HepG2 (cell line): ENCODE measurements around the gene MMP24OS. TPM values are rescaled to one million over a fixed set of nuclear protein-coding genes. Genes with fewer than 3 reads are reported as not detected.

Experiments
- ATAC-seq: fragments of 200-7000 bp; cut with Tn5 transposase; 3 replicates; pipeline ENCODE4 v1.9.1; 2020; ENCODE audit warnings: mild to moderate bottlenecking, moderate library complexity
- BruUV-seq: library from RNA; stranded (reverse); fragments of 400-500 nt; replicated peaks from 2 replicates; lab custom pipeline; 2021; lab: Mats Ljungman, UMichigan
- CTCF ChIA-PET: fragments of 300-600 bp; formaldehyde crosslinking; extraction: SDS; loops from one replicate; lab custom pipeline; 2021; ENCODE audit warnings: low total read pairs, inconsistent platforms, low intra/inter-chr PET ratio; lab: Yijun Ruan, JAX
- POLR2A ChIA-PET: fragments of 350-600 bp; sonication (Branson Sonifier 250); formaldehyde crosslinking; loops from one replicate; lab custom pipeline; 2020; ENCODE audit warnings: antibody characterized with exemption, inconsistent platforms; lab: Yijun Ruan, JAX
- DNase-seq: peaks from one replicate; pipeline ENCODE4 v3.0.0-alpha.2; 2015; ENCODE audit warnings: low spot score
- FAIRE-seq: peaks from 3 replicates; lab custom pipeline; 2011; peaks lifted over from hg19 to GRCh38; lab: Jason Lieb, UNC
- H2AFZ ChIP-seq: one replicate; pipeline ENCODE4 v1.6.1; 2011; ENCODE audit warnings: low read length, inconsistent platforms
- H3K27ac ChIP-seq: fragments of 300-600 bp; 3 replicates; pipeline ENCODE4 v1.8.0; 2011; ENCODE audit warnings: mixed run types, mild to moderate bottlenecking, mixed read lengths, low read length, inconsistent platforms; ENCODE audit not compliant: insufficient read depth; ENCODE audit errors: extremely low read length
- H3K27me3 ChIP-seq, 2 experiments: fragments of 200-600 bp in 1 of 2; 2 replicates in 1 of 2; 3 replicates in 1 of 2; pipeline versions ENCODE4 v1.6.0 to v1.8.0; 2011; ENCODE audit warnings: low read length in 2 of 2, mild to moderate bottlenecking in 2 of 2, moderate library complexity in 2 of 2, inconsistent platforms in 1 of 2; ENCODE audit not compliant: insufficient read depth in 2 of 2, control insufficient read depth in 1 of 2
- H3K36me3 ChIP-seq, 2 experiments: fragments of 200-600 bp in 1 of 2; replicated peaks in 1 of 2; 2 replicates in 1 of 2; 3 replicates in 1 of 2; pipeline versions ENCODE4 v1.5.1 to v1.8.0; 2011; ENCODE audit warnings: low read length in 2 of 2, inconsistent platforms in 1 of 2; ENCODE audit not compliant: insufficient read depth in 2 of 2, control insufficient read depth in 1 of 2
- H3K4me1 ChIP-seq: 2 replicates; pipeline ENCODE4 v1.5.1; 2012; ENCODE audit warnings: low read length, inconsistent platforms; ENCODE audit not compliant: insufficient read depth
- H3K4me2 ChIP-seq: 2 replicates; pipeline ENCODE4 v1.6.0; 2011; ENCODE audit warnings: low read depth, low read length, inconsistent platforms
- H3K4me3 ChIP-seq, 3 experiments: fragments of 200-600 bp in 1 of 3; sonication (generic), shearing (Covaris generic) in 1 of 3; replicated peaks in 1 of 3; 2 replicates each; pipeline ENCODE4 v1.5.1; 2011 to 2016; ENCODE audit warnings: low read length in 3 of 3, inconsistent platforms in 2 of 3, low read depth in 2 of 3, mild to moderate bottlenecking in 2 of 3, control low read depth in 1 of 3, mixed read lengths in 1 of 3; ENCODE audit not compliant: insufficient read depth in 1 of 3
- H3K79me2 ChIP-seq: one replicate; pipeline ENCODE4 v1.6.1; 2011; ENCODE audit warnings: low read length, inconsistent platforms; ENCODE audit not compliant: insufficient read depth
- H3K9ac ChIP-seq: 2 replicates; pipeline ENCODE4 v1.6.0; 2011; ENCODE audit warnings: mild to moderate bottlenecking, low read depth, low read length, inconsistent platforms; ENCODE audit not compliant: insufficient read depth
- H3K9me3 ChIP-seq: 2 replicates; pipeline ENCODE4 v1.5.1; 2012; ENCODE audit warnings: mild to moderate bottlenecking, low read length
- H4K20me1 ChIP-seq: 2 replicates; pipeline ENCODE4 v1.6.0; 2011; ENCODE audit warnings: inconsistent platforms, mild to moderate bottlenecking, low read length, moderate library complexity; ENCODE audit not compliant: insufficient read depth
- BRF2 ChIP-seq: sonication (generic); formaldehyde crosslinking; IDR thresholded peaks from 2 replicates; pipeline ENCODE4 v1.8.1; 2022; ENCODE audit warnings: mild to moderate bottlenecking, missing genetic modification reagents
- DNMT3B ChIP-seq: conservative IDR thresholded peaks from 2 replicates; pipeline ENCODE4 v1.6.1; 2016; ENCODE audit warnings: missing biosample characterization, control low read depth
- ELF4 ChIP-seq: sonication (generic); formaldehyde crosslinking; IDR thresholded peaks from 2 replicates; pipeline ENCODE4 v1.5.0; 2020; ENCODE audit warnings: missing genetic modification reagents, mild to moderate bottlenecking, moderate library complexity, borderline replicate concordance
- KAT2B ChIP-seq: fragments of 150-350 bp; IDR thresholded peaks from 2 replicates; pipeline ENCODE4 v1.6.1; 2014; ENCODE audit warnings: low read depth, low read length, borderline replicate concordance
- REXO4 ChIP-seq: sonication (generic); formaldehyde crosslinking; IDR thresholded peaks from 2 replicates; pipeline ENCODE4 v1.8.0; 2022; ENCODE audit warnings: missing genetic modification reagents, mild to moderate bottlenecking, borderline replicate concordance
- ZKSCAN1 ChIP-seq: fragments of 150-350 bp; IDR thresholded peaks from 2 replicates; pipeline ENCODE4 v1.6.1; 2014; ENCODE audit warnings: low read length
- ZMYM4 ChIP-seq: sonication (generic); formaldehyde crosslinking; IDR thresholded peaks from 2 replicates; pipeline ENCODE4 v1.8.1; 2023; ENCODE audit warnings: mild to moderate bottlenecking, missing genetic modification reagents
- ZNF44 ChIP-seq: sonication (generic); formaldehyde crosslinking; IDR thresholded peaks from 2 replicates; pipeline ENCODE4 v1.5.1; 2020; ENCODE audit warnings: mild to moderate bottlenecking, missing genetic modification reagents
- ZNF569 ChIP-seq: sonication (generic); formaldehyde crosslinking; IDR thresholded peaks from 2 replicates; pipeline ENCODE4 v1.5.0; 2020; ENCODE audit warnings: mild to moderate bottlenecking, missing genetic modification reagents, moderate library complexity, borderline replicate concordance
- ZNF768 ChIP-seq: sonication (generic); formaldehyde crosslinking; IDR thresholded peaks from 2 replicates; pipeline ENCODE4 v1.4.0; 2020; ENCODE audit warnings: missing genetic modification reagents
- WGBS: methylation state at CpG from one replicate; pipeline ENCODE4 v1.1.6; 2017; ENCODE audit warnings: low lambda C conversion rate; 5-methylcytosine and 5-hydroxymethylcytosine counted together
- in situ Hi-C: cut with HindIII; loops from 2 replicates; pipeline ENCODE4 v1.10.0; 2017; ENCODE audit warnings: low pct_unique_long_range_greater_than_20kb; ENCODE audit not compliant: extremely low pct_ligation_motif_present
- intact Hi-C: fragments of 100-400 bp; cut with micrococcal nuclease; formaldehyde crosslinking; loops from one replicate; pipeline ENCODE4 v1.10.0; 2022; ENCODE audit not compliant: unreplicated experiment
- polyA plus RNA-seq, 8 experiments: library from polyadenylated mRNA; depleted of rRNA in 3 of 8; stranded (reverse) in 7 of 8; unstranded in 1 of 8; fragments of >200 nt; fragmentation: Illumina TruSeq in 4 of 8; extraction: Trizol in 4 of 8; gene quantifications; 2 replicates each; pipeline versions ENCODE4 v1.2.1 to v1.2.3, GENCODE V29; 2011 to 2016; ENCODE audit warnings: low read depth in 4 of 8, missing spikeins in 1 of 8, mixed read lengths in 1 of 8; ENCODE audit not compliant: insufficient read depth in 1 of 8
- total RNA-seq, 5 experiments: library from RNA; depleted of rRNA; stranded (reverse); fragments of >200 nt; fragmentation: Illumina TruSeq; extraction: Trizol; gene quantifications; 2 replicates each; pipeline ENCODE4 v1.2.3, GENCODE V29; 2016; ENCODE audit warnings: low read depth in 1 of 5

MMP24OS gene
- total and polyA plus RNA-seq, 2 of the 13 experiments (the other 11 are each of a cell fraction or from before 2014, with no cell fraction given) = 6.0 to 8.5 TPM

- no peak for TF ChIP-seq ZMYM4 (CRISPR knock-in tag)
- TF ChIP-seq ZKSCAN1 = no peak
- TF ChIP-seq REXO4 = no peak
- TF ChIP-seq BRF2 (CRISPR knock-in tag) = no peak
- no peak for TF ChIP-seq ELF4 (CRISPR knock-in tag)
- TF ChIP-seq ZNF569 (CRISPR knock-in tag) = no peak
- TF ChIP-seq DNMT3B (CRISPR knock-in tag) = no peak
- TF ChIP-seq KAT2B = no peak
- TF ChIP-seq, all 625 proteins: peak for 0
Observed at GRCh38 chr20:35251613-35251940, 26.3 kb downstream of the MMP24OS start (continued).

GRCh38 chr20:35248641-35249475 lies 29.1 kb downstream of the MMP24OS start:
- FAIRE-seq = peak; percentile 28
- in situ Hi-C loops = no loop called here
- no peaks in the 10 kb centered on the region for H3K27me3 ChIP-seq

More at GRCh38 chr20:35248641-35249475, 29.1 kb downstream of the MMP24OS start:
- H3K79me2 ChIP-seq = no peaks in the 10 kb centered on the region
- BruUV-seq = no TSS peak
- POLR2A ChIA-PET = no interaction called here
- H3K36me3 ChIP-seq = no peaks in the 10 kb centered on the region
- intact Hi-C loops = no loop called here
- H3K4me1 ChIP-seq = peaks cover 7% of the 10 kb centered on the region
- no peak for TF ChIP-seq ZNF44 (CRISPR knock-in tag)
- 0 out of 2 replicates have a peak, but pooled peaks have one; percentile 11 for TF ChIP-seq ZNF768 (CRISPR knock-in tag)
- TF ChIP-seq, all 625 proteins: peak for 1
- no peak overlapping the region for H3K9ac ChIP-seq
- no peaks in the 10 kb centered on the region for H4K20me1 ChIP-seq
- no peak overlapping the region for H3K4me2 ChIP-seq
- H2AFZ ChIP-seq = no peak overlapping the region
- H3K9me3 ChIP-seq = no peaks in the 10 kb centered on the region
- no peak overlapping the region for H3K4me3 ChIP-seq
- no peak overlapping the region for H3K27ac ChIP-seq
- CTCF ChIA-PET = no interaction called here
- WGBS = 56% methylated on average over 9 of the region's 9 CpGs
- ATAC-seq (peak; percentile 41), DNase-seq (no peak)
